ENCODE measurements around the gene C8A. TPM values are rescaled to one million over a fixed set of nuclear protein-coding genes. Genes with fewer than 3 reads are reported as not detected.

The C8A gene
- total and polyA plus RNA-seq, 2 of the 8 experiments (the other 6 are each of a cell fraction or from before 2014, with no cell fraction given), result not detected

DNA sequence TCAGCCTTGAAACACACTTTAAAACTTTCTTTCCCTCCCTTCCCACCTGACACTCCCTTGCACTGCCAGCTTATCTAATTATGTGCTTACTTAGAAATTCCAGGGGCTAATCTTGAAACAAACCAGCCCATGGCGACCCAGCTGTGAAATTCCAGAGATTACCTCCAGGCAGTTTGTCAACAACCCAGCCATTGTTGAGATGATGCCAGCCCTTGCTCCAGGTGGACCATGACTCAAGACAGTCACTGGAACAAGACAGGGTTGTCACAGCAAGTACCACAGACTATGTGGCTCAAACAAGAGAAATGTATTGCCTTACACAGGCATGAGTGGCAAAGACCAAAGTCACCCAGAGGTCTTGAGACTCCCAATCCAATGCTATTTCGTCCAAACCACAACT is 43.3 kb upstream of the C8A start:
- Histone ChIP-seq H3K79me2 (ENCODE audit: control insufficient read depth in 1 of 2, insufficient read depth in 2 of 2, low read length in 2 of 2) (no peaks in the 10 kb centered on the region), H3K23me2 (ENCODE audit: low read depth, low read length) (no peaks in the 10 kb centered on the region), H2BK15ac (ENCODE audit: low read length) (no peak overlapping the region), H3K4ac (replicated peaks; ENCODE audit: insufficient read length, low read depth, low read length) (no peak overlapping the region), H3K4me3 (ENCODE audit: extremely low read depth in 1 of 4, insufficient read depth in 2 of 4, low read depth in 3 of 4, low read length in 4 of 4) (no peak overlapping the region), H2BK120ac (replicated peaks; ENCODE audit: low read depth, low read length) (no peak overlapping the region), H4K20me1 (replicated peaks in 1 of 2; ENCODE audit: control insufficient read depth in 1 of 2, insufficient read depth in 2 of 2, low read length in 2 of 2) (no peaks in the 10 kb centered on the region), H3K18ac (ENCODE audit: extremely low read depth, low read length) (no peak overlapping the region), H4K8ac (ENCODE audit: extremely low read depth, insufficient read depth, low read length) (no peak overlapping the region), H3K9me3 (ENCODE audit: insufficient read depth in 2 of 2, low read depth in 1 of 2, low read length in 1 of 2) (peaks cover 0 to 2% of the 10 kb centered on the region in 2 experiments; a peak in 1 of 4 replicates), H2AK5ac (ENCODE audit: low read depth, low read length) (no peak overlapping the region), H3K23ac (ENCODE audit: insufficient read length) (no peak overlapping the region), H3K79me1 (ENCODE audit: low read depth, low read length) (no peaks in the 10 kb centered on the region), H2BK5ac (ENCODE audit: low read depth, low read length) (no peak overlapping the region), H2AFZ (ENCODE audit: low read length) (no peak overlapping the region), H3K56ac (replicated peaks; ENCODE audit: insufficient read length, low read depth, low read length) (no peak overlapping the region), H2BK12ac (ENCODE audit: low read depth, low read length) (no peak overlapping the region), H4K5ac (ENCODE audit: insufficient read length, low read depth, low read length) (no peak overlapping the region), H3K27ac (ENCODE audit: low read depth, low read length) (no peak overlapping the region), H2BK20ac (ENCODE audit: low read length) (no peak overlapping the region), H3K27me3 (replicated peaks in 1 of 4; ENCODE audit: control insufficient read depth in 3 of 4, extremely low read depth in 1 of 4, insufficient read depth in 3 of 4, low read length in 3 of 4) (no peaks in the 10 kb centered on the region), H3K14ac (ENCODE audit: insufficient read length) (no peak overlapping the region), H4K91ac (replicated peaks; ENCODE audit: insufficient read length, low read length) (no peak overlapping the region), H3K36me3 (ENCODE audit: control insufficient read depth in 2 of 4, insufficient read depth in 4 of 4, low read length in 3 of 4) (no peaks in the 10 kb centered on the region), H3K4me1 (replicated peaks in 1 of 4; ENCODE audit: control insufficient read depth in 3 of 4, insufficient read depth in 4 of 4, low read length in 3 of 4) (no peaks in the 10 kb centered on the region), H3K9ac (replicated peaks in 1 of 4; ENCODE audit: extremely low read depth in 1 of 4, low read depth in 3 of 4, low read length in 3 of 4) (no peak overlapping the region), H3K4me2 (ENCODE audit: insufficient read depth in 1 of 2, low read depth in 2 of 2, low read length in 2 of 2) (no peak overlapping the region)
- FAIRE-seq (peak; percentile 50), DNase-seq (ENCODE audit: low read depth in 1 of 2, low spot score in 2 of 2) (no peak)
- ChIA-PET CTCF (ENCODE audit: partially characterized antibody) (interaction anchor here (1.0 to 2.7 kb wide), 3 partner anchors 10 to 53 kb away, joined by 4 to 10 read pairs (median 5); no protein-coding TSS in a partner anchor), POLR2A (ENCODE audit: partially characterized antibody) (no interaction called here)
- TF ChIP-seq SP1 (IDR thresholded peaks at IDR 0.05; ENCODE audit: low read depth, low read length) (no peak), TEAD4 (IDR thresholded peaks at IDR 0.05; ENCODE audit: low read depth, low read length) (peak; percentile 58; the same call in 1 of the 2 replicates), YY1 (IDR thresholded peaks at IDR 0.05; ENCODE audit: low read depth, low read length) (0 out of 2 replicates have a peak, but pooled peaks have one; percentile 12)
- 83% methylated on average over 2 of the region's 2 CpGs; no CpG with 5 or more reads in 1 of the 2 experiments for WGBS, 2 experiments (ENCODE audit: extremely low coverage in 1 of 2, insufficient coverage in 1 of 2, insufficient read length in 1 of 2, insufficient replicate concordance in 2 of 2, low coverage in 1 of 2, low lambda C conversion rate in 2 of 2, missing lambda C conversion rate in 1 of 2)

Measured in H1 (cell line).